ENCODE results near the gene FMNL1.

DNA sequence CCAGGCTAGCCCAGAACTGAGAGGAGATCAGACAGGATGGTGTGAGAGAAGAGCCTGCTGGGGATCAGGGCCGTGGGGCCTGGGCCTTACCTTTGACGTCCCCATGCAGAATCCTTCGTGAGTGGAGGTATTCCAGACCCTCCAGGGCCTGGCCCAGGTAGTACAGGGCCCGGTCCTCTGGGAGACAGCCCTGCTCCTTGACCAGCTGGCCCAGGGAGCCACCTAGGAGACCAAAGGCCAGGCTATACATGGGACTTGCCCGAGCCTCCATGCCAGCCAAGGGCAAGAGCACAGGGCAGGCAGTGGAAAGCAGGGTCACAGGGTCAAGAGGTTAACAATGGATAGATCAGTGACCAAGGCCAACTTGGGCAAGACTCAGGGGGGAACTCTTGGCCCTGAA is 52.3 kb downstream of the FMNL1 start:
- TF ChIP-seq, protein P1, sequence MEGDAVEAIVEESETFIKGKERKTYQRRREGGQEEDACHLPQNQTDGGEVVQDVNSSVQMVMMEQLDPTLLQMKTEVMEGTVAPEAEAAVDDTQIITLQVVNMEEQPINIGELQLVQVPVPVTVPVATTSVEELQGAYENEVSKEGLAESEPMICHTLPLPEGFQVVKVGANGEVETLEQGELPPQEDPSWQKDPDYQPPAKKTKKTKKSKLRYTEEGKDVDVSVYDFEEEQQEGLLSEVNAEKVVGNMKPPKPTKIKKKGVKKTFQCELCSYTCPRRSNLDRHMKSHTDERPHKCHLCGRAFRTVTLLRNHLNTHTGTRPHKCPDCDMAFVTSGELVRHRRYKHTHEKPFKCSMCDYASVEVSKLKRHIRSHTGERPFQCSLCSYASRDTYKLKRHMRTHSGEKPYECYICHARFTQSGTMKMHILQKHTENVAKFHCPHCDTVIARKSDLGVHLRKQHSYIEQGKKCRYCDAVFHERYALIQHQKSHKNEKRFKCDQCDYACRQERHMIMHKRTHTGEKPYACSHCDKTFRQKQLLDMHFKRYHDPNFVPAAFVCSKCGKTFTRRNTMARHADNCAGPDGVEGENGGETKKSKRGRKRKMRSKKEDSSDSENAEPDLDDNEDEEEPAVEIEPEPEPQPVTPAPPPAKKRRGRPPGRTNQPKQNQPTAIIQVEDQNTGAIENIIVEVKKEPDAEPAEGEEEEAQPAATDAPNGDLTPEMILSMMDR (IDR thresholded peaks at IDR 0.05): no peak
- TF ChIP-seq POLR2A (IDR thresholded peaks at IDR 0.05) (no peak), POLR2AphosphoS5 (IDR thresholded peaks at IDR 0.05; ENCODE audit: insufficient read depth in 1 of 2, low read depth in 1 of 2) (no peak)
